Heart left ventricle (tissue), 16 donors: ENCODE data around the gene KCNE5. TPM values are rescaled to one million over a fixed set of nuclear protein-coding genes. Genes with fewer than 3 reads are reported as not detected.
A peak's percentile ranks its signal among the peaks of the same experiment; 100 is the strongest.

Experiments
- ATAC-seq, 4 donors: fragments of 200-7000 bp; cut with Tn5 transposase; one replicate each; pipeline ENCODE4 v1.9.1; 2020 to 2022; ENCODE audit warnings: moderate library complexity in 4 of 4, mild to moderate bottlenecking in 3 of 4, moderate number of reproducible peaks in 1 of 4
- DNase-seq, 5 donors: peaks; one replicate each; pipeline ENCODE4 v3.0.0-alpha.2; 2020
- H3K27ac ChIP-seq, 12 donors: fragments of 200-600 bp; sonication (generic) in 4 of 12; one replicate each; pipeline versions ENCODE4 v1.5.0 to v1.8.0; 2016 to 2022; ENCODE audit warnings: mild to moderate bottlenecking in 2 of 12
- H3K27me3 ChIP-seq, 9 donors: fragments of 200-600 bp; sonication (generic) in 2 of 9; one replicate each; pipeline versions ENCODE4 v1.5.1 to v1.8.0; 2016 to 2022; ENCODE audit warnings: mild to moderate bottlenecking in 3 of 9
- H3K36me3 ChIP-seq, 9 donors: fragments of 200-600 bp; sonication (generic) in 2 of 9; one replicate each; pipeline versions ENCODE4 v1.5.0 to v1.8.0; 2018 to 2022; ENCODE audit warnings: mild to moderate bottlenecking in 2 of 9
- H3K4me1 ChIP-seq, 12 donors: fragments of 200-600 bp; sonication (generic) in 4 of 12; one replicate each; pipeline versions ENCODE4 v1.5.0 to v1.8.0; 2016 to 2022; ENCODE audit warnings: mild to moderate bottlenecking in 3 of 12
- H3K4me3 ChIP-seq, 12 donors: fragments of 200-600 bp; sonication (generic) in 4 of 12; one replicate each; pipeline versions ENCODE4 v1.5.0 to v1.8.0; 2017 to 2022; ENCODE audit warnings: mild to moderate bottlenecking in 9 of 12, moderate library complexity in 4 of 12
- H3K9me3 ChIP-seq, 12 donors: fragments of 200-600 bp; sonication (generic) in 4 of 12; one replicate each; pipeline versions ENCODE4 v1.5.0 to v1.8.0; 2016 to 2022; ENCODE audit warnings: mild to moderate bottlenecking in 1 of 12
- CTCF ChIP-seq, 12 donors: fragments of 200-600 bp; sonication (generic) in 4 of 12; IDR thresholded peaks; one replicate each; pipeline versions ENCODE4 v1.5.0 to v1.8.0; 2018 to 2022; ENCODE audit warnings: antibody characterized with exemption in 12 of 12, mild to moderate bottlenecking in 5 of 12
- POLR2A ChIP-seq, 2 donors: fragments of 450-650 bp; IDR thresholded peaks; one replicate each; pipeline ENCODE4 v1.6.1; 2017; ENCODE audit warnings: antibody characterized with exemption in 2 of 2, mild to moderate bottlenecking in 2 of 2, moderate library complexity in 2 of 2
- WGBS, 4 donors: extraction: QIAGEN DNeasy Blood & Tissue Kit in 2 of 4; methylation state at CpG; one replicate each; pipeline versions ENCODE4 v1.1.5 to v1.1.7; 2013 to 2018; 5-methylcytosine and 5-hydroxymethylcytosine counted together
- intact Hi-C, 10 donors: fragments of 100-400 bp; cut with DNase I; formaldehyde crosslinking; loops; one replicate each; pipeline versions ENCODE4 v1.11.1 to v1.14.2; 2022
- polyA plus RNA-seq, 2 donors: library from polyadenylated mRNA; stranded (reverse); fragments of 200-250 nt; gene quantifications; one replicate each; pipeline ENCODE4 v1.2.3, GENCODE V29; 2013
- total RNA-seq, 9 donors: library from RNA; depleted of rRNA in 2 of 9; stranded (reverse); fragments of >200 nt in 2 of 9; fragmentation: NEBNext Ultra II Directional in 3 of 9; extraction: Animal tissue kit (Norgen Biotek cat#: 25700) in 3 of 9; gene quantifications; one replicate each; pipeline versions ENCODE4 v1.1.0 to v1.2.4, GENCODE V29; 2016 to 2023
- donor health status: ischemic (EF 13 %, LVEDD 7.1; RV severe dilation, severe dysfunction).
- donor health status: healthy with polysubstance abuse.
- donor health status: DM: no; HTN: yes; CAD: no.
- donor health status: DM: no; HTN: no; CAD: no.
- donor health status: ischemic (EF 25% LVEDD 6.9; RV normal size, moderate dysfunction).
- donor health status: ischemic (EF 25% LVEDD 5.7; RV mildly dilated, moderate dysfunction).
- donor health status: healthy.
- donor health status: DM: yes; HTN: yes; CAD: no.
- donor health status: ischemic (EF 35%, LVEDD 5.7; RV mildly dilated, moderate dysfunction).
- donor health status: nonischemic (EF 11% LVEDD 7.7; RV severe dilation, severe dysfunction).
- donor health status: DM: yes; HTN: yes; CAD: no.
- donor health status: PGD.
- donor health status: ischemic (EF 29% LVEDD 5.4; RV normal size, mild dysfunction).
- donor health status: nonischemic (EF 23%, LVEDD 6.1; RV moderate dilation, normal function).

The KCNE5 gene
- total and polyA plus RNA-seq, 11 donors = 0.11 to 0.61 (median 0.27) TPM; not detected in 1

GRCh38 chrX:109619771-109620170 is 5.2 kb downstream of the KCNE5 start:
- 62 to 87% (median 77%) methylated on average over 3 of the region's 3 CpGs for WGBS, 4 donors
- Histone ChIP-seq H3K9me3 (no peaks in the 10 kb centered on the region), H3K4me1 (peaks cover 0 to 4% (median 0%) of the 10 kb centered on the region in 12 donors), H3K36me3 (no peaks in the 10 kb centered on the region), H3K4me3 (no peak overlapping the region), H3K27ac (no peak overlapping the region), H3K27me3 (peaks cover 0 to 15% (median 0%) of the 10 kb centered on the region in 9 donors)
- intact Hi-C loops = loop anchor here in 2 of 10 donors (5.0 kb wide), 1 partner anchor 82 kb away; the partner anchor contains the start of gene NXT2 (in 2 of the 2)
- no peak for TF ChIP-seq CTCF (IDR thresholded peaks at IDR 0.05)
- TF ChIP-seq POLR2A (IDR thresholded peaks at IDR 0.05) = no peak
- DNase-seq (no peak), ATAC-seq (no peak)

GRCh38 chrX:109614951-109615350 is 10.0 kb downstream of the KCNE5 start:
- H3K27ac ChIP-seq = no peak overlapping the region
- H3K4me1 ChIP-seq = no peaks in the 10 kb centered on the region
- no peaks in the 10 kb centered on the region for H3K36me3 ChIP-seq
- H3K9me3 ChIP-seq = no peaks in the 10 kb centered on the region
- DNase-seq (no peak), ATAC-seq (no peak)
- peaks cover 0 to 14% (median 0%) of the 10 kb centered on the region in 9 donors for H3K27me3 ChIP-seq
- TF ChIP-seq CTCF (IDR thresholded peaks at IDR 0.05) (no peak), POLR2A (IDR thresholded peaks at IDR 0.05) (no peak)
- H3K4me3 ChIP-seq = no peak overlapping the region
- WGBS, 4 donors = 40 to 65% (median 56%) methylated on average over 6 of the region's 6 CpGs
- intact Hi-C loops = no loop called here

DNA sequence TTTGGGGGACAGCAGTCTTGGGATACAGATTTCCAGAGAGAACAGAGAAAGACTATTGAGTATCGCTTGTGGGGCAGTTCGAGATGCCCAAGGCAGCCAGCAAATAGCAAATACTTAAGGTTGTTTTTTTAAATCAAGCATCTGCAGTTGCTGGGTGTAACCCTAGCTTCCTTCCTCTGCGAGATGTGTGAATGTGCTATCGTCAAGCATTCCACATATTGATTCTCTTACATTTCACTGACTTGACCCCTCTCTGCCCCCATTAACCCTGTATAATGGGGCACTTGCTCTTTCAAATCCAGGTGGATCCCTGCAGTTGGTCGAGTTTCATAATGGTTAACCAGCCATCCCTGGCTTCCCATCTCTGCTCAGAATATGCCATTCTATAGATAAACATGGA is 23.5 kb downstream of the KCNE5 start:
- Histone ChIP-seq H3K4me1 (no peaks in the 10 kb centered on the region), H3K27ac (no peak overlapping the region), H3K36me3 (no peaks in the 10 kb centered on the region), H3K9me3 (peaks cover 0 to 4% (median 0%) of the 10 kb centered on the region in 12 donors), H3K27me3 (peaks cover 0 to 38% (median 0%) of the 10 kb centered on the region in 9 donors), H3K4me3 (no peak overlapping the region)
- DNase-seq = no peak
- ATAC-seq = no peak
- intact Hi-C loops = no loop called here
- WGBS, 4 donors = 52 to 66% (median 63%) methylated on average over 5 of the region's 5 CpGs
- TF ChIP-seq CTCF (IDR thresholded peaks at IDR 0.05) (no peak), POLR2A (IDR thresholded peaks at IDR 0.05) (no peak)

DNA sequence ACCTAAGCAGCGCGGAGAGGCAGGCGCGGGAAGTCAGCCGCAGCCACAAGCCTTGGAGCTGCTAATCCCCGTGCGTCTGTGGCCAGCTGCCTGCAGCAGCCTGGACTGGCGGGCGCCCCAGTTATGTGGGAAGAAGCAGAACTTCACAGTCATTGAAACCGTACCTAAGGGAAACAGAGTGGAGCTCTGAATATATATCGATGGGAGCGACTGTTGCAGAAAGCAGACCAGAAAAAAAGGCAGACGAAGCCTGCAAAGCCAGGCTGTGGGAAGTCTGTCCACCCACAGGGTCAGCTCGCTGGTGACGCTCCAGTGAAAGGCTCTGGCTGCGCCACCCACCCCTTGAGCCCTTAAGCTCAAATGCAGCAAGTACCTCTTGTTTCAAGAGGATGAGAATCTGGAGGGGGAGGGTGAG is 24.7 kb downstream of the KCNE5 start:
- Histone ChIP-seq H3K27ac (no peak overlapping the region), H3K4me3 (no peak overlapping the region), H3K36me3 (no peaks in the 10 kb centered on the region), H3K4me1 (no peaks in the 10 kb centered on the region), H3K27me3 (peaks cover 0 to 38% (median 0%) of the 10 kb centered on the region in 9 donors), H3K9me3 (no peaks in the 10 kb centered on the region)
- DNase-seq (peak in 4 of 5 donors; percentile 10 to 33 (median 28)), ATAC-seq (peak in 1 of 4 donors; percentile 47)
- TF ChIP-seq POLR2A (IDR thresholded peaks at IDR 0.05) = no peak
- TF ChIP-seq CTCF (IDR thresholded peaks at IDR 0.05) = no peak
- intact Hi-C loops = no loop called here
- WGBS, 4 donors = 10 to 29% (median 19%) methylated on average over 16 of the region's 16 CpGs
